Vagina (tissue), 2 donors: ENCODE results near the gene NAA15. TPM values are rescaled to one million over a fixed set of nuclear protein-coding genes. Genes with fewer than 3 reads are reported as not detected.
"Not testable (repeated sequence)": the region's sequence is repeated elsewhere in the genome, so short reads cannot be mapped to it uniquely, and the experiment has no call there.

Experiments
- DNase-seq, 2 donors: peaks; one replicate each; pipeline ENCODE4 v3.0.0-alpha.2; 2017; ENCODE audit errors: extremely low spot score in 2 of 2
- H3K27ac ChIP-seq: fragments of 200-600 bp; sonication (generic); one replicate; pipeline ENCODE4 v1.5.1; 2019
- H3K27me3 ChIP-seq: fragments of 200-600 bp; sonication (generic); one replicate; pipeline ENCODE4 v1.5.1; 2019
- H3K36me3 ChIP-seq, 2 donors: fragments of 200-600 bp; sonication (generic); one replicate each; pipeline ENCODE4 v1.5.1; 2017 to 2019
- H3K4me1 ChIP-seq: fragments of 200-600 bp; sonication (generic); one replicate; pipeline ENCODE4 v1.5.1; 2019
- H3K4me3 ChIP-seq, 2 donors: fragments of 200-600 bp; sonication (generic); 1 replicate in 1 of 2; 2 replicates in 1 of 2; pipeline ENCODE4 v1.5.1; 2016 to 2019
- H3K9me3 ChIP-seq: fragments of 200-600 bp; sonication (generic); one replicate; pipeline ENCODE4 v1.5.1; 2019
- POLR2A ChIP-seq, 2 donors: fragments of 450-650 bp; IDR thresholded peaks; one replicate each; pipeline ENCODE4 v1.6.1; 2017; ENCODE audit warnings: antibody characterized with exemption in 2 of 2, mild to moderate bottlenecking in 2 of 2, moderate library complexity in 2 of 2
- POLR2AphosphoS5 ChIP-seq, 2 donors: sonication (generic); formaldehyde crosslinking; IDR thresholded peaks; one replicate each; pipeline ENCODE4 v1.9.0; 2017; ENCODE audit warnings: antibody characterized with exemption in 2 of 2, mild to moderate bottlenecking in 2 of 2, low read depth in 1 of 2; ENCODE audit not compliant: insufficient read depth in 1 of 2
- intact Hi-C: fragments of 100-400 bp; cut with DNase I; formaldehyde crosslinking; loops from one replicate; pipeline ENCODE4 v1.15.1; 2023
- total RNA-seq: library from RNA; depleted of rRNA; stranded (reverse); fragments of >200 nt; gene quantifications from one replicate; pipeline ENCODE4 v1.2.3, GENCODE V29; 2016
- TF ChIP-seq, protein P1 (sequence below), 3 experiments: fragments of 450-650 bp in 2 of 3; fragments of 200-600 bp in 1 of 3; sonication (generic) in 1 of 3; IDR thresholded peaks; one replicate each; pipeline ENCODE4 v1.5.1; 2017 to 2019; ENCODE audit warnings: antibody characterized with exemption in 3 of 3, mild to moderate bottlenecking in 2 of 3, moderate library complexity in 2 of 3

Gene NAA15
- total RNA-seq, 1 donor from 2014 or later = 35.1 TPM

DNA sequence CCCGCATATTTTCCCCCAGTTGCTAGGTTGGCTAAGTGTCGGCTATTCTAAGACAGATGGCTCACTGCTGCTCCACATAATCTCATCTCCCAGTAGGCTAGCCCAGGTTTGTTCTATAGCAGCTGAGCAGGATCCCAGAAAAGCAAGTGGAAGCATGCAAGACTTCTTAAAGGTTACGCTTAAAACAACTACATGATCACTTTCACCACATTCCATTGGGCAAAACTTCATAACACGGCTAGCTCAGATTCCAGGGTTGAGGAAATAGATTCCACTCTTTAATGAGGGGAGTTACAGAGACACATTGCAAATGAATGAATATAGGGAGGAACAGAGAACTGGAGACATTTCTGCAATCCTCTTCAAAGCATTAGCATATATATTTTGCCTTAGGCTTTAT, 139.7 kb downstream of the NAA15 start:
- intact Hi-C loops = no loop called here

DNA sequence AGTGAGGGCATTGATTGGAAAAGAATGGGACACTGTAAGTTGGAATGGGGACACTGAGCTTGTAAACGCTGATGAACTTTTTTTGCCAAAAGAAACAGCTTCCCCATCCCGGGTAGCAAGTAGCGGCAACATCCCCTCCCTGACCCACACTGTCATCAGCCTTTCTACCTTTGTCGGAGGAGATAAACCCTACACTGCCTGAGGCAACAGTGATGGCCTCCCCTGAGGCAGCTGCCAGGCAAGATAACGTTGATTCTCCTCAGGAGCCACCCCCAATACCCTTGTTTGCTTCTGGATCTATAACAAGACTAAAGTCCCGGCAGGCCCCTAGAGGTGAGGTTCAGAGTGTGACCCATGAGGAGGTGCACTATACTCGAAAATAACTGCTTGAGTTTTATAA, 142.4 kb downstream of the NAA15 start:
- no peak overlapping the region for H3K4me3 ChIP-seq
- no peak for DNase-seq
- H3K27ac ChIP-seq = no peak overlapping the region
- no peak for TF ChIP-seq POLR2A (IDR thresholded peaks at IDR 0.05)
- TF ChIP-seq, protein P1, sequence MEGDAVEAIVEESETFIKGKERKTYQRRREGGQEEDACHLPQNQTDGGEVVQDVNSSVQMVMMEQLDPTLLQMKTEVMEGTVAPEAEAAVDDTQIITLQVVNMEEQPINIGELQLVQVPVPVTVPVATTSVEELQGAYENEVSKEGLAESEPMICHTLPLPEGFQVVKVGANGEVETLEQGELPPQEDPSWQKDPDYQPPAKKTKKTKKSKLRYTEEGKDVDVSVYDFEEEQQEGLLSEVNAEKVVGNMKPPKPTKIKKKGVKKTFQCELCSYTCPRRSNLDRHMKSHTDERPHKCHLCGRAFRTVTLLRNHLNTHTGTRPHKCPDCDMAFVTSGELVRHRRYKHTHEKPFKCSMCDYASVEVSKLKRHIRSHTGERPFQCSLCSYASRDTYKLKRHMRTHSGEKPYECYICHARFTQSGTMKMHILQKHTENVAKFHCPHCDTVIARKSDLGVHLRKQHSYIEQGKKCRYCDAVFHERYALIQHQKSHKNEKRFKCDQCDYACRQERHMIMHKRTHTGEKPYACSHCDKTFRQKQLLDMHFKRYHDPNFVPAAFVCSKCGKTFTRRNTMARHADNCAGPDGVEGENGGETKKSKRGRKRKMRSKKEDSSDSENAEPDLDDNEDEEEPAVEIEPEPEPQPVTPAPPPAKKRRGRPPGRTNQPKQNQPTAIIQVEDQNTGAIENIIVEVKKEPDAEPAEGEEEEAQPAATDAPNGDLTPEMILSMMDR (IDR thresholded peaks at IDR 0.05) = no peak
- TF ChIP-seq POLR2AphosphoS5 (IDR thresholded peaks at IDR 0.05; ENCODE audit: insufficient read depth in 1 of 2, low read depth in 1 of 2) = no peak
- intact Hi-C loops = no loop called here
- H3K4me1 ChIP-seq = no peaks in the 10 kb centered on the region
- no peaks in the 10 kb centered on the region for H3K9me3 ChIP-seq
- H3K36me3 ChIP-seq = no peaks in the 10 kb centered on the region
- no peaks in the 10 kb centered on the region for H3K27me3 ChIP-seq

More for the DNA sequence above, 139.7 kb downstream of the NAA15 start:
- no peak overlapping the region for H3K27ac ChIP-seq
- no peak for DNase-seq
- TF ChIP-seq POLR2A (IDR thresholded peaks at IDR 0.05) = no peak
- no peak for TF ChIP-seq POLR2AphosphoS5 (IDR thresholded peaks at IDR 0.05; ENCODE audit: insufficient read depth in 1 of 2, low read depth in 1 of 2)
- TF ChIP-seq, protein P1 (IDR thresholded peaks at IDR 0.05) = no peak
- peaks cover 0 to 5% of the 10 kb centered on the region in 2 donors for H3K36me3 ChIP-seq
- H3K9me3 ChIP-seq = peaks cover 9% of the 10 kb centered on the region
- no peaks in the 10 kb centered on the region for H3K4me1 ChIP-seq
- H3K27me3 ChIP-seq = no peaks in the 10 kb centered on the region
- no peak overlapping the region for H3K4me3 ChIP-seq

DNA sequence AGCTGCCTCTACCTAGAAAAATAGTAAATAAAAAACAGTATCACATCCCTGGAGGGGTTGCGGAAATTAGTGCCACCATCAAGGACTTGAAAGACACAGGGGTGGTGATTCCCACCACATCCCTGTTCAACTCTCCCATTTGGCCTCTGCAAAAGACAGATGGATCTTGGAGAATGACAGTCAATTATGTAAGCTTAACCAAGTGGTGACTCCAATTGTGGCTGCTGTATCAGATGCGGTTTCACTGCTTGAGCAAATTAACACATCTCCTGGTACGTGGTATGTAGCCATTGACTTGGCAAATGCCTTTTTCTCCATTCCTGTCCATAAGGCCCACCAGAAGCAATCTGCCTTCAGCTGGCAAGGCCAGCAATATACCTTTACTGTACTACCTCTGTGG, 143.6 kb downstream of the NAA15 start:
- H3K4me3 ChIP-seq, H3K4me1 ChIP-seq, DNase-seq, H3K27ac ChIP-seq, H3K36me3 ChIP-seq, H3K27me3 ChIP-seq, H3K9me3 ChIP-seq, intact Hi-C loops: not testable (repeated sequence)

DNA sequence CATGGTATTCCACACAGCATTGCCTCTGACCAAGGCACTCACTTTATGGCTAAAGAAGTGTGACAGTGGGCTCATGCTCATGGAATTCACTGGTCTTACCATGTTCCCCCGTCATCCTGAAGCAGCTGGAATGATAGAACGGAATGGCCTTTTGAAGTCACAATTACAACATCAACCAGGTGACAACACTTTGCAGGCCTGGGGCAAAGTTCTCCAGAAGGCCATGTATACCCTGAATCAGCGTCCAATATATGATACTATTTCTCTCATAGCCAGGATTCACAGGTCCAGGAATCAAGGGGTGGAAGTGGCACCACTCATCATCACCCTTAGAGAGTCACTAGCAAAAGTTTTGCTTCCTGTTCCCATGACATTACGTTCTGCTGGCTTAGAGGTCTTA, 145.8 kb downstream of the NAA15 start:
- DNase-seq, H3K4me3 ChIP-seq, H3K36me3 ChIP-seq, H3K4me1 ChIP-seq, H3K9me3 ChIP-seq, H3K27ac ChIP-seq, H3K27me3 ChIP-seq, intact Hi-C loops: not testable (repeated sequence)

DNA sequence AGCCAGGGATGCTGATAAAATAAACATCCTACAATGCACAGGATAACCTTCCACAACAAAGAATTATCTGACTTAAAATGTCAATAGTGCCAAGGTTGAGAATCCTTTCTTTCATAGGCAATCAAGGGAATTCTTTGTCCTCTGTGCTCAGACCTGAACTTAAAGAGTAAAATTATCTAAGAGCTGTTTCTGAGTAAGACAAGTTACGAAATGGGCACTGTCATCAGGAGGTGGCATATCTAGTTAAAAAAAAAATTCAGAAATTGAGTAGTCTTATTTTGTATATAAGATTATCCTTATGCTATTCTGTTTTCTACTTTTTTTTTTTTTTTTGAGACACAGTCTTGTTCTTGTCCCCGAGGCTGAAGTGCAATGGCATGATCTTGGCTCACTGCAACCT, 149.3 kb downstream of the NAA15 start:
- Histone ChIP-seq H3K4me1 (peaks cover 28% of the 10 kb centered on the region), H3K9me3 (no peaks in the 10 kb centered on the region), H3K4me3 (no peak overlapping the region), H3K27me3 (no peaks in the 10 kb centered on the region), H3K36me3 (no peaks in the 10 kb centered on the region), H3K27ac (no peak overlapping the region)
- intact Hi-C loops = no loop called here
- no peak for TF ChIP-seq POLR2A (IDR thresholded peaks at IDR 0.05)
- TF ChIP-seq, protein P1 (IDR thresholded peaks at IDR 0.05) = no peak
- TF ChIP-seq POLR2AphosphoS5 (IDR thresholded peaks at IDR 0.05; ENCODE audit: insufficient read depth in 1 of 2, low read depth in 1 of 2) = no peak
- no peak for DNase-seq

DNA sequence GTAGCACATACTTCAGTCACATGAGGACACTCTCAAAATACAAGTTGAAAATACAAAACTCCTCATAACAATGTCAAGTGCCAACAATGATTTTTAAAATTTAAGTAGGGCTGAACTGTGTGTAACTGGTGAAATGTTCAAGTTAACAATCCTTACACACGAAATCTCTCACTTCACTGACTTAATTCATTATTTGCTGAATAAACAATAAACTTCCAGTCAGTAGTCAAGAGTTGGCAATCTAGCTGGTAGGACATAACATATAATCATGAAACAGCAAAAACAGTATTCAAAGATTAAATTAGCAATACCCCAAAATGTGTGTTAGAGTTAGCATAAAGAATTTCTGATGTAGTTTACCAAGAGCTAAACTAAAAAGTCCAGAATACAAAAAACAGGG, 150.7 kb downstream of the NAA15 start:
- Histone ChIP-seq H3K4me3 (no peak overlapping the region), H3K27me3 (no peaks in the 10 kb centered on the region), H3K4me1 (peaks cover 42% of the 10 kb centered on the region), H3K36me3 (no peaks in the 10 kb centered on the region), H3K27ac (no peak overlapping the region), H3K9me3 (no peaks in the 10 kb centered on the region)
- DNase-seq = no peak
- intact Hi-C loops = no loop called here
- TF ChIP-seq, protein P1 (IDR thresholded peaks at IDR 0.05) = no peak
- no peak for TF ChIP-seq POLR2A (IDR thresholded peaks at IDR 0.05)
- no peak for TF ChIP-seq POLR2AphosphoS5 (IDR thresholded peaks at IDR 0.05; ENCODE audit: insufficient read depth in 1 of 2, low read depth in 1 of 2)
